RWPE2 (cell line): ENCODE measurements around the gene NES.

Source experiments
- ATAC-seq: fragments of 200-7000 bp; cut with Tn5 transposase; 3 replicates; pipeline ENCODE4 v1.9.1; 2021; ENCODE audit warnings: low read depth
- DNase-seq: peaks from one replicate; pipeline ENCODE4 v3.0.0-alpha.2; 2020; ENCODE audit warnings: low spot score
- H3K27ac ChIP-seq: fragments of 450-650 bp; 2 replicates; pipeline ENCODE4 v1.5.1; 2017; ENCODE audit warnings: mild to moderate bottlenecking; ENCODE audit not compliant: poor library complexity, severe bottlenecking
- H3K27me3 ChIP-seq: fragments of 250-450 bp; sonication (Bioruptor Pico); 2 replicates; pipeline ENCODE4 v1.5.1; 2021; ENCODE audit warnings: mild to moderate bottlenecking, moderate library complexity; ENCODE audit not compliant: insufficient read depth, poor library complexity, severe bottlenecking
- H3K36me3 ChIP-seq: fragments of 250-450 bp; sonication (Bioruptor Pico); 2 replicates; pipeline ENCODE4 v1.5.1; 2020; ENCODE audit warnings: low read depth, mild to moderate bottlenecking, moderate library complexity
- H3K4me1 ChIP-seq: fragments of 250-450 bp; sonication (Bioruptor Pico); 2 replicates; pipeline ENCODE4 v1.5.1; 2021; ENCODE audit warnings: mild to moderate bottlenecking, moderate library complexity; ENCODE audit not compliant: insufficient read depth, poor library complexity, severe bottlenecking
- H3K4me3 ChIP-seq: fragments of 250-450 bp; sonication (Bioruptor Pico); 2 replicates; pipeline ENCODE4 v1.5.1; 2021; ENCODE audit warnings: mild to moderate bottlenecking, moderate library complexity; ENCODE audit not compliant: severe bottlenecking
- H3K9me3 ChIP-seq: fragments of 250-450 bp; sonication (Bioruptor Pico); 2 replicates; pipeline ENCODE4 v1.5.1; 2021; ENCODE audit warnings: mild to moderate bottlenecking, moderate library complexity; ENCODE audit not compliant: severe bottlenecking
- CTCF ChIP-seq: fragments of 450-650 bp; IDR thresholded peaks from one replicate; pipeline ENCODE4 v1.5.1; 2017; ENCODE audit warnings: mild to moderate bottlenecking, moderate library complexity; ENCODE audit not compliant: poor library complexity, severe bottlenecking

The NES gene

GRCh38 chr1:156623946-156624813 is 53.0 kb downstream of the NES start:
- no peaks in the 10 kb centered on the region for H3K36me3 ChIP-seq
- DNase-seq (no peak), ATAC-seq (peak; percentile 74)
- no peak overlapping the region for H3K27ac ChIP-seq
- H3K4me3 ChIP-seq = peak overlapping the region; percentile 20
- H3K4me1 ChIP-seq = no peaks in the 10 kb centered on the region
- TF ChIP-seq CTCF = peak; percentile 36
- H3K9me3 ChIP-seq = no peaks in the 10 kb centered on the region
- H3K27me3 ChIP-seq = peaks cover 63% of the 10 kb centered on the region

GRCh38 chr1:156622581-156623297 is 54.5 kb downstream of the NES start:
- Histone ChIP-seq H3K27ac (no peak overlapping the region), H3K27me3 (peaks cover 63% of the 10 kb centered on the region), H3K9me3 (no peaks in the 10 kb centered on the region), H3K4me1 (no peaks in the 10 kb centered on the region), H3K4me3 (no peak overlapping the region), H3K36me3 (no peaks in the 10 kb centered on the region)
- DNase-seq (no peak), ATAC-seq (no peak)
- TF ChIP-seq CTCF = no peak

- DNase-seq (no peak), ATAC-seq (no peak)
- H3K4me3 ChIP-seq = no peak overlapping the region
- H3K36me3 ChIP-seq = no peaks in the 10 kb centered on the region
- no peak overlapping the region for H3K27ac ChIP-seq
- H3K4me1 ChIP-seq = no peaks in the 10 kb centered on the region
- H3K9me3 ChIP-seq = no peaks in the 10 kb centered on the region
- TF ChIP-seq CTCF = no peak
- peaks cover 43% of the 10 kb centered on the region for H3K27me3 ChIP-seq
Observed at GRCh38 chr1:156619582-156619955, 57.6 kb downstream of the NES start.

GRCh38 chr1:156618853-156619581 is 58.2 kb downstream of the NES start, which contains the start of gene HAPLN2:
Gene HAPLN2 (plus strand): TSS chr1:156619415. CDS start chr1:156623491, 4,076 bp downstream.
- Histone ChIP-seq H3K36me3 (no peaks in the 10 kb centered on the region), H3K27ac (no peak within 1 kb of the TSS), H3K4me1 (no peaks in the 10 kb centered on the region), H3K27me3 (peaks cover 37% of the 10 kb centered on the region), H3K9me3 (no peaks in the 10 kb centered on the region), H3K4me3 (no peak within 1 kb of the TSS)
- peak; percentile 49; the same call in 2 of the 3 replicates for ATAC-seq
- DNase-seq = no peak
- peak; percentile 48 for TF ChIP-seq CTCF
